Activated T-helper 2 cell treated with anti-CD3 and anti-CD28 coated beads, Interferon-gamma antibody, Interleukin-2, Interleukin-4, amounts not matched to agents 10 μg/mL and 5 μg/mL and 100 μg/mL, durations not matched to agents 14 hours and 24 hours and 36 hours (primary cell): ENCODE data around the gene KLB. TPM values are rescaled to one million over a fixed set of nuclear protein-coding genes. Genes with fewer than 3 reads are reported as not detected.
A peak's percentile ranks its signal among the peaks of the same experiment; 100 is the strongest.

ENCODE experiments used
- DNase-seq: peaks from one replicate; pipeline ENCODE4 v3.0.0; 2021; ENCODE audit warnings: low spot score
- H3K27ac Mint-ChIP-seq: one replicate; pipeline ENCODE4 v1.8.0; 2021; ENCODE audit warnings: mixed read lengths
- H3K27me3 Mint-ChIP-seq: one replicate; pipeline ENCODE4 v1.8.0; 2021; ENCODE audit warnings: low read depth, mixed read lengths
- H3K36me3 Mint-ChIP-seq: one replicate; pipeline ENCODE4 v1.8.0; 2021; ENCODE audit warnings: low read depth, mixed read lengths
- H3K4me1 Mint-ChIP-seq: one replicate; pipeline ENCODE4 v1.8.0; 2021; ENCODE audit warnings: low read depth, mixed read lengths
- H3K4me3 Mint-ChIP-seq: one replicate; pipeline ENCODE4 v1.8.0; 2021; ENCODE audit warnings: low read depth, mild to moderate bottlenecking, moderate library complexity, mixed read lengths
- H3K9me3 Mint-ChIP-seq: one replicate; pipeline ENCODE4 v1.8.0; 2021; ENCODE audit warnings: mixed read lengths
- intact Hi-C: fragments of 100-400 bp; cut with micrococcal nuclease; formaldehyde crosslinking; loops from one replicate; pipeline ENCODE4 v1.15.1; 2023
- total RNA-seq: library from RNA; stranded (reverse); gene quantifications from 2 replicates; pipeline ENCODE4 v1.2.3, GENCODE V29; 2022

The KLB gene
- total RNA-seq, 1 donor from 2014 or later, result not detected

DNA sequence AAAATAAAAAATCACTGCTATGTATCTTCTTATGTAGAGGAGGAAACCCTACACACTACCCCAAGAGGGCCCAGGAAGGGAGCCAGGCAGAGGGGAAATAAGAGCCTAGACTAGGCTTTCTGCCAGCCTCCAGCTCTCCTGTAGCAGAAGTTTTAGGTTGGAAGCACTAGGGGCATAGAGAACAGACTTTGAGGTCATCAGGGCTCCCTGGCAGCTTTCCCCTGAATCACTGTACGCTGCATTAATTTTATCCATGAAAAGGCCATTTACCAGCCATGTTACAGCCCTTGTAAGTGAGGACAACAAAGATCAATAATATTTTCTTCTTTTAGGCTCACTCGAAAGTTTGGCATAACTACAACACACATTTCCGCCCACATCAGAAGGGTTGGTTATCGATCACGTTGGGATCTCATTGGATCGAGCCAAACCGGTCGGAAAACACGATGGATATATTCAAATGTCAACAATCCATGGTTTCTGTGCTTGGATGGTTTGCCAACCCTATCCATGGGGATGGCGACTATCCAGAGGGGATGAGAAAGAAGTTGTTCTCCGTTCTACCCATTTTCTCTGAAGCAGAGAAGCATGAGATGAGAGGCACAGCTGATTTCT lies 27.3 kb downstream of the KLB start:
- Mint-ChIP-seq H3K4me3 (no peak overlapping the region), H3K27me3 (peaks cover 23% of the 10 kb centered on the region), H3K4me1 (no peaks in the 10 kb centered on the region), H3K36me3 (no peaks in the 10 kb centered on the region), H3K9me3 (no peaks in the 10 kb centered on the region), H3K27ac (no peak overlapping the region)
- DNase-seq, result no peak
- intact Hi-C loops, result no loop called here

- intact Hi-C loops, result no loop called here
- Mint-ChIP-seq H3K4me3 (no peak overlapping the region), H3K4me1 (no peaks in the 10 kb centered on the region), H3K36me3 (no peaks in the 10 kb centered on the region), H3K27me3 (peaks cover 23% of the 10 kb centered on the region), H3K9me3 (no peaks in the 10 kb centered on the region), H3K27ac (no peak overlapping the region)
- no peak for DNase-seq
Observed at GRCh38 chr4:39435659-39436563, 29.2 kb downstream of the KLB start.

DNA sequence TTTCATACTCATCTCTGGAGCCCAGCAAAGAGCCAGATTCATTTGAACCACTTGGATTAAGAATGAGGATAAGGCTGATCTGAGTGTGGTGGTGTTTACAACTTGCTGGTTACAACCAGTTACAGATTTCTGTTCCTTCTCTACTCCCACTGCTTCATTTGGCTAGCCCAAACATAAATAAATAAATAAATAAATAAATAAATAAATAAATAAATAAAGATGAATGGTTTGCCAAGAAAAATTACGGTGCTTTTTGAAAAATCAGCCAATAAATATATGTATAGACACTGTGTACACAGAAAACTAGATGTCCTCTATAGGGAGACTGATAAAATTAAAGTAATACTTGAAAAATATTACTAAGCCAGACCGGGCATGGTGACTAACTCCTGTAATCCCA lies 34.9 kb downstream of the KLB start:
- Mint-ChIP-seq H3K27ac (no peak overlapping the region), H3K4me1 (no peaks in the 10 kb centered on the region), H3K9me3 (no peaks in the 10 kb centered on the region), H3K36me3 (no peaks in the 10 kb centered on the region), H3K27me3 (peaks cover 24% of the 10 kb centered on the region), H3K4me3 (no peak overlapping the region)
- intact Hi-C loops, result no loop called here
- DNase-seq, result no peak

DNA sequence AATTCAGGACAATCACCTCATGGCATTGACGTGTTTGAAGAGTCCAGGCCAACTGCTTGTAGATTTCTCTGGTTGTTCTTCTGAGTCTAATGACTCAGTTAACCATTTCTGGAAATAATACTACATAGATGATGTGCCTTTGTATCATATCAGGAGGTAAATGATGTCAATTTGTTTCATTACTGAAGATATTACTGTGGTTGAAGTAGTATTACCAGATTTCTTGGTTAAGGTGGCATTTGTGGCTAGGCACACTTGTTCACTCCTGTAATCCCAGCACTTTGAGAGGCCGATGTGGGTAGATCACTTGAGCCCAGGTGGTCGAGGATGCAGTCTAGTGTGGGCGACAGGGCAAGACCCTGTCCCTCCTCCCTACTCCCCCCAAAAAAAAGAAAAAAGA lies 36.3 kb downstream of the KLB start:
- peaks cover 9% of the 10 kb centered on the region for H3K36me3 Mint-ChIP-seq
- H3K27ac Mint-ChIP-seq, result no peak overlapping the region
- intact Hi-C loops, result no loop called here
- no peaks in the 10 kb centered on the region for H3K9me3 Mint-ChIP-seq
- no peak for DNase-seq
- H3K4me1 Mint-ChIP-seq, result peaks cover 2% of the 10 kb centered on the region
- H3K27me3 Mint-ChIP-seq, result peaks cover 13% of the 10 kb centered on the region
- no peak overlapping the region for H3K4me3 Mint-ChIP-seq

GRCh38 chr4:39446483-39446841 lies 39.7 kb downstream of the KLB start:
- DNase-seq, result no peak
- Mint-ChIP-seq H3K4me1 (peaks cover 2% of the 10 kb centered on the region), H3K27me3 (peaks cover 1% of the 10 kb centered on the region), H3K9me3 (no peaks in the 10 kb centered on the region), H3K4me3 (no peak overlapping the region), H3K27ac (no peak overlapping the region), H3K36me3 (peaks cover 38% of the 10 kb centered on the region)
- intact Hi-C loops, result no loop called here

DNA sequence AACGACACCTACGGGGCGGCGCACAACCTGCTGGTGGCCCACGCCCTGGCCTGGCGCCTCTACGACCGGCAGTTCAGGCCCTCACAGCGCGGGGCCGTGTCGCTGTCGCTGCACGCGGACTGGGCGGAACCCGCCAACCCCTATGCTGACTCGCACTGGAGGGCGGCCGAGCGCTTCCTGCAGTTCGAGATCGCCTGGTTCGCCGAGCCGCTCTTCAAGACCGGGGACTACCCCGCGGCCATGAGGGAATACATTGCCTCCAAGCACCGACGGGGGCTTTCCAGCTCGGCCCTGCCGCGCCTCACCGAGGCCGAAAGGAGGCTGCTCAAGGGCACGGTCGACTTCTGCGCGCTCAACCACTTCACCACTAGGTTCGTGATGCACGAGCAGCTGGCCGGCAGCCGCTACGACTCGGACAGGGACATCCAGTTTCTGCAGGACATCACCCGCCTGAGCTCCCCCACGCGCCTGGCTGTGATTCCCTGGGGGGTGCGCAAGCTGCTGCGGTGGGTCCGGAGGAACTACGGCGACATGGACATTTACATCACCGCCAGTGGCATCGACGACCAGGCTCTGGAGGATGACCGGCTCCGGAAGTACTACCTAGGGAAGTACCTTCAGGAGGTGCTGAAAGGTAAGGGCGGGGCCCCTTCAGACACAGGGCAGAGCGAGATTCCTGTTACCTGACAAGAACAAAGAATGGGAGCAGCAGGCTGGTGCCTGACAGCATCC lies 40.3 kb downstream of the KLB start:
- Mint-ChIP-seq H3K27me3 (peaks cover under 1% of the 10 kb centered on the region), H3K27ac (no peak overlapping the region)

DNA sequence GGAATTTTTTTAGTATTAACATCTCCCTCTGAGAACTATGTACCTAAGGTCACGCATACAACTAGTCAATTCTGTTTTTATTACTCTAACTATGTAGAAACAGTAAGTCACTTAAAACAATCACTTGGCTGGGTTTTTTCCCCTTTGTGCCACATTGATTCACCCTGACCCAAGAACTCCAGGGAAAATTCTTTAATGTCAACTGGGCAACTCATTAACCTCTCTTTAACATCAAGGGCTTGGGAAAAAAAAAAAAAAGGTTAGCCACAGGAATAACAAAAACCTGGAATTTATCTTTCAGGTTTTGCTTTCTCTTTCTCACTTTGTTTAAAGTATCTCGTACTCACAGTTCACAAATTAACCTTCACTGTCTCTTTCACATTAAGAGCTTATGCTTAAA lies 43.9 kb downstream of the KLB start:
- no peak overlapping the region for H3K27ac Mint-ChIP-seq
- no peaks in the 10 kb centered on the region for H3K27me3 Mint-ChIP-seq
- intact Hi-C loops, result no loop called here

More for the DNA sequence above, 40.3 kb downstream of the KLB start:
- intact Hi-C loops, result no loop called here
- no peak overlapping the region for H3K4me3 Mint-ChIP-seq
- DNase-seq, result peak; percentile 19
- H3K36me3 Mint-ChIP-seq, result peaks cover 43% of the 10 kb centered on the region
- H3K9me3 Mint-ChIP-seq, result no peaks in the 10 kb centered on the region
- H3K4me1 Mint-ChIP-seq, result peaks cover 2% of the 10 kb centered on the region

GRCh38 chr4:39451423-39452023 lies 44.8 kb downstream of the KLB start:
- Mint-ChIP-seq H3K9me3 (no peaks in the 10 kb centered on the region), H3K4me3 (no peak overlapping the region), H3K27me3 (no peaks in the 10 kb centered on the region), H3K4me1 (peaks cover 11% of the 10 kb centered on the region), H3K36me3 (peaks cover 87% of the 10 kb centered on the region), H3K27ac (no peak overlapping the region)
- no peak for DNase-seq
- intact Hi-C loops, result no loop called here

More for the DNA sequence above, 43.9 kb downstream of the KLB start:
- Mint-ChIP-seq H3K9me3 (no peaks in the 10 kb centered on the region), H3K4me1 (peaks cover 10% of the 10 kb centered on the region), H3K36me3 (peaks cover 78% of the 10 kb centered on the region), H3K4me3 (no peak overlapping the region)
- no peak for DNase-seq

- no peak for DNase-seq
- Mint-ChIP-seq H3K27ac (no peak overlapping the region), H3K9me3 (no peaks in the 10 kb centered on the region), H3K36me3 (peaks cover 93% of the 10 kb centered on the region), H3K27me3 (no peaks in the 10 kb centered on the region), H3K4me3 (no peak overlapping the region), H3K4me1 (peaks cover 17% of the 10 kb centered on the region)
- intact Hi-C loops, result no loop called here
Observed at GRCh38 chr4:39452153-39452859, 45.6 kb downstream of the KLB start.

DNA sequence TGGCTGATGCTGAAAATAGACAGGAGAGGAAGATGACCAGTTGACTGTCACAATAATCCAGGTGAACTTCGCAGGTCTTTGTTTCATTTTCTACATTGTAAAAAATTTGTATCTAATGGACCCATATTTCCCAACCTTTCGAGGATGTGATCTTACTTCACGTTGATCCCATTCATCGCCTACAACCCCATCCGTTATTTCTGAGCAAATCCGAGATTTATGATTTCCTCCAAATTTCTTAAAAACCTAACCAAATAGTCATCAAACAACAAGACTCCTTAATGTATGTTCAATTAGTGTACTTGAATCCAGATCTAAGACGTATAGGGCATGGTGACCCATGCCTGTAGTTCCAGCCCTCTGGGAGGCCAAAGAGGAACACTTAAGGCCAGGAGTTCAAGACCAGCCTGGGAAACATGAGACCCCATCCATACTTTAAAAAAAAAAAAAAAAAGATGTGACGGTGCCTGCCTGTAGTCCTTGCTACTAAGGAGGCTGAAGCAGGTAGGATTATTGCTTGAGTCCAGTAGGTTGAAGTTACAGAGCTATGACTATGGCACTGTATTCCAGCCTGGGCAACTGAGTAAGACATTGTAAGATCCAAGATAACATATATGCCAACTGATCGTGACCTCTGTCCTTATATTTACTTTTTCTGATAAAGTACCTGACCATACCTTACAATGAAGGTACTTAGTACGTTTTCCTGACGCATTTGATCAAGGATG lies 46.3 kb downstream of the KLB start:
- H3K4me1 Mint-ChIP-seq, result peaks cover 18% of the 10 kb centered on the region
- intact Hi-C loops, result no loop called here
- peak overlapping the region; percentile 12 for H3K27ac Mint-ChIP-seq

GRCh38 chr4:39453738-39454137 lies 47.0 kb downstream of the KLB start:
- Mint-ChIP-seq H3K4me1 (peaks cover 18% of the 10 kb centered on the region), H3K27me3 (no peaks in the 10 kb centered on the region), H3K27ac (no peak overlapping the region), H3K9me3 (no peaks in the 10 kb centered on the region), H3K36me3 (peaks cover 94% of the 10 kb centered on the region), H3K4me3 (no peak overlapping the region)
- intact Hi-C loops, result no loop called here
- DNase-seq, result no peak

More for the DNA sequence above, 46.3 kb downstream of the KLB start:
- DNase-seq, result no peak
- no peak overlapping the region for H3K4me3 Mint-ChIP-seq
- no peaks in the 10 kb centered on the region for H3K27me3 Mint-ChIP-seq
- H3K9me3 Mint-ChIP-seq, result no peaks in the 10 kb centered on the region
- H3K36me3 Mint-ChIP-seq, result peaks cover 93% of the 10 kb centered on the region

GRCh38 chr4:39455486-39455885 lies 48.8 kb downstream of the KLB start:
- intact Hi-C loops, result loop anchor here (5.0 kb wide), 2 partner anchors 72 to 747 kb away; partner anchors contain the start of gene UGDH
- no peaks in the 10 kb centered on the region for H3K27me3 Mint-ChIP-seq
- DNase-seq, result no peak
- H3K27ac Mint-ChIP-seq, result no peak overlapping the region
- H3K4me3 Mint-ChIP-seq, result peak overlapping the region; percentile 30
- H3K36me3 Mint-ChIP-seq, result peaks cover 85% of the 10 kb centered on the region
- peaks cover 23% of the 10 kb centered on the region for H3K4me1 Mint-ChIP-seq
- H3K9me3 Mint-ChIP-seq, result no peaks in the 10 kb centered on the region
